Gastroesophageal sphincter (tissue), 4 donors: Measurements from ENCODE around the gene IFRD1. TPM values are rescaled to one million over a fixed set of nuclear protein-coding genes. Genes with fewer than 3 reads are reported as not detected.

Source experiments
- ATAC-seq: fragments of 150-250 bp; one replicate; pipeline ENCODE4 v1.9.1; 2016; ENCODE audit warnings: mild to moderate bottlenecking, moderate library complexity
- H3K27ac ChIP-seq, 4 donors: fragments of 200-600 bp; sonication (generic) in 3 of 4; 1 replicate in 3 of 4; 2 replicates in 1 of 4; pipeline ENCODE4 v1.5.1; 2016 to 2019
- H3K27me3 ChIP-seq: fragments of 200-600 bp; sonication (generic); one replicate; pipeline ENCODE4 v1.5.1; 2019
- H3K36me3 ChIP-seq, 2 donors: fragments of 200-600 bp; sonication (generic); one replicate each; pipeline ENCODE4 v1.5.1; 2019; ENCODE audit warnings: control low read depth in 1 of 2
- H3K4me1 ChIP-seq, 3 donors: fragments of 200-600 bp; sonication (generic); 1 replicate in 2 of 3; 2 replicates in 1 of 3; pipeline ENCODE4 v1.5.1; 2016 to 2019; ENCODE audit warnings: control low read depth in 2 of 3
- H3K4me3 ChIP-seq, 2 donors: fragments of 200-600 bp; sonication (generic); one replicate each; pipeline ENCODE4 v1.5.1; 2019; ENCODE audit warnings: mild to moderate bottlenecking in 1 of 2, moderate library complexity in 1 of 2
- H3K9me3 ChIP-seq, 3 donors: fragments of 200-600 bp; sonication (generic); one replicate each; pipeline ENCODE4 v1.5.1; 2017 to 2019; ENCODE audit warnings: control low read depth in 2 of 3
- CTCF ChIP-seq, 4 experiments: fragments of 200-600 bp in 2 of 4; fragments of 450-650 bp in 2 of 4; sonication (generic) in 1 of 4; IDR thresholded peaks; one replicate each; pipeline ENCODE4 v1.5.1; 2017 to 2019; ENCODE audit warnings: antibody characterized with exemption in 4 of 4, mild to moderate bottlenecking in 2 of 4, moderate library complexity in 2 of 4
- EP300 ChIP-seq: sonication (generic); formaldehyde crosslinking; IDR thresholded peaks from one replicate; pipeline ENCODE4 v1.6.1; 2017; ENCODE audit warnings: antibody characterized with exemption, mild to moderate bottlenecking
- POLR2A ChIP-seq, 2 donors: fragments of 450-650 bp; IDR thresholded peaks; one replicate each; pipeline ENCODE4 v1.6.1; 2017; ENCODE audit warnings: antibody characterized with exemption in 2 of 2, mild to moderate bottlenecking in 2 of 2, moderate library complexity in 1 of 2
- POLR2AphosphoS5 ChIP-seq: sonication (generic); formaldehyde crosslinking; IDR thresholded peaks from one replicate; pipeline ENCODE4 v1.6.1; 2017; ENCODE audit warnings: antibody characterized with exemption
- WGBS, 2 donors: methylation state at CpG; one replicate each; pipeline ENCODE4 v1.1.5; 2018; ENCODE audit warnings: low coverage in 1 of 2; 5-methylcytosine and 5-hydroxymethylcytosine counted together
- total RNA-seq, 4 donors: library from RNA; depleted of rRNA; stranded (reverse); fragments of >200 nt; gene quantifications; one replicate each; pipeline ENCODE4 v1.1.0, GENCODE V29; 2016

The IFRD1 gene
- total RNA-seq, 4 donors from 2014 or later = 36.8 to 78.3 (median 56.5) TPM

DNA sequence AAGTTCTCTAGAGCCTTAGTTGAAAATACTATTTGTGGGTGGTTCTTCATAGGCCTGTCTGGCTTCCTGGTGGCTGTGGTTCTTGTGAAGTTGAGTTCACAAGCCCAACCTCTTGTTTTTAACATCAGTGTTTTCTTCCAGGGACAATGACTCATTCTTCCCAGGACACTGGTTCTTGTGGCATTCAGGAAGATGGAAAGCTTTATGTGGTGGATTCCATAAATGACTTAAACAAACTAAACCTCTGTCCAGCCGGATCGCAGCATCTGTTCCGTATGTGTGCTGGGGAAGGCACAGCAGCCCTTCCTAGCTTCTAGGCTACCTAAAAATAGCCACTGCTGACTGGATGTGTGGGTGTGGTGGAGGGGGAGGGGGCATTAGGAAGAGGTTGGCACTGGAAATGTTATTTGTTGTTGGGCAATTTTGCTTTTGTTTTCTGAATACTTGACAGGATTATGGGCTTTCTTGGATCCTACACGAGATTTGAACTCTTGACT lies 34.5 kb downstream of the IFRD1 start:
- TF ChIP-seq POLR2AphosphoS5 = peak; percentile 54
- TF ChIP-seq CTCF (IDR thresholded peaks at IDR 0.05) = no peak
- H3K27me3 ChIP-seq = no peaks in the 10 kb centered on the region
- H3K36me3 ChIP-seq = peaks cover 0 to 3% of the 10 kb centered on the region in 2 donors
- 22% methylated on average over 3 of the region's 4 CpGs; no CpG with 5 or more reads in 1 of the 2 donors for WGBS, 2 donors
- H3K4me3 ChIP-seq = no peak overlapping the region
- H3K27ac ChIP-seq = peak overlapping the region in 3 of 4 donors; percentile 43 to 69 (median 65)
- peak; percentile 63 for ATAC-seq
- H3K4me1 ChIP-seq = peaks cover 14 to 47% (median 19%) of the 10 kb centered on the region in 3 donors
- H3K9me3 ChIP-seq = no peaks in the 10 kb centered on the region

DNA sequence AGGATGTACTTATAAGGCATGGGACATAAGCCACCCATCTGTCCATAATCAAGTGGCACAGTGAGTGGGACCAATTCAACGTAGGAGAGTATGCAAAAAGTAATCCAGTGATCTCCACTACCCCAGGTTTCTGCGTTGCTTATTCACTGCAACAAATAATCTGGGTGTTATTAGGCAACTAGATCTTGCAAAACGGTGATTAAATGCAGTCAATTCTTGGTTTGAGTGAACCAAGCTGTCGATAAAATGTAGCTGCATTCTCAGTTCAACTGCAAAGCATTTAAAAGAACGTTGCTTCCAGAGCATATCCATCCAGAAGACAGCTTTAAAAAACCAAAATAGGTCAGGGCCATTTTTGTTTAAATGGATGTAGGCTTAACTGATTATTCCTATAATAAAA lies 35.5 kb downstream of the IFRD1 start:
- peaks cover 14 to 43% (median 19%) of the 10 kb centered on the region in 3 donors for H3K4me1 ChIP-seq

DNA sequence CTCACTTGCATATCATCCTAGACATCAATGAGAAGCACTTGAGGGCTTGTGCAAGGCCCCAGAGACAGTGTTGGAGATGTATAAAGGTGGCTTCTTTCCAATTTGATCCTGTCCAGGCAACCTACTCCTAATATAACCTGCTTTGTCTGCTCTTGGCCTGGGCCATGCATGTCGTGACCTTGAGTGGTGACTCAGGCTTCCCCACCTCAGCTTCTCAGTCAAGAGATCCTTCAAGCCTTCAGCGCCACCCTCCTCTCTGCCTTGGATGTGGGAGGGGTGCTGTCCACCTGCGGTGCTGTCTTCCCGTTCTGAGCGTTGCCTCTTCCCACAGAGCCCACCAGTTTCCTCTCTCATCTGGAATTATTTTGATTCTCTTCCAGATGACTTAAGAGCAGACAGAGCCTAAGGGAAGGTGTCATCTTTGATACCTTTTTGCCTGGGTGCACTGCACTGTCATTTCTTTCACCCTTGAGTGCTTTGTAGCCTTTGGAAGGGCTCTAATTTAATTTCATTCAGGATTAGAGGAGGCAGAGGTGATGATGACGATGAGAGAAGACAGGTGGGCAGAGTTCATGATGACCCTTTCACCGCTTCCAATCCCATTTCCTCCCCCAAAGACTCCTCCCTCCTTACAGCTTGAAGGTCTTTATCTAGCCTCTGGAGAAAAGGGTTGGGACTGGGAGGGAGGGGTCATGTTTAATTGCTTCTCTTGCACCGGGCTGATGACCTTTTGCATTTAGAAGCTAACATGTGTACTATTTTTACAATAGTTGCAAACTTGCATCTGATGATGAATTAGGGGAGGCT lies 37.4 kb downstream of the IFRD1 start:
- H3K36me3 ChIP-seq = peaks cover 0 to 12% of the 10 kb centered on the region in 2 donors
- WGBS, 2 donors = 92 to 95% methylated on average over 3 to 6 of the region's 8 CpGs
- TF ChIP-seq POLR2A (IDR thresholded peaks at IDR 0.05) = no peak
- no peak for TF ChIP-seq CTCF (IDR thresholded peaks at IDR 0.05)
- no peak for TF ChIP-seq POLR2AphosphoS5
- no peak for TF ChIP-seq EP300
- H3K4me1 ChIP-seq = peaks cover 7 to 24% (median 8%) of the 10 kb centered on the region in 3 donors
- no peak for ATAC-seq
- no peaks in the 10 kb centered on the region for H3K9me3 ChIP-seq
- H3K4me3 ChIP-seq = no peak overlapping the region
- H3K27me3 ChIP-seq = no peaks in the 10 kb centered on the region
- H3K27ac ChIP-seq = peak overlapping the region in 1 of 4 donors; percentile 19

More for the DNA sequence above, 35.5 kb downstream of the IFRD1 start:
- TF ChIP-seq POLR2AphosphoS5 (peak; percentile 48), CTCF (IDR thresholded peaks at IDR 0.05) (no peak)
- H3K27ac ChIP-seq = peak overlapping the region in 1 of 4 donors; percentile 65
- H3K27me3 ChIP-seq = no peaks in the 10 kb centered on the region
- H3K9me3 ChIP-seq = no peaks in the 10 kb centered on the region
- no peak for ATAC-seq
- no peak overlapping the region for H3K4me3 ChIP-seq
- 54 to 58% methylated on average over 4 to 5 of the region's 5 CpGs for WGBS, 2 donors
- H3K36me3 ChIP-seq = peaks cover 0 to 12% of the 10 kb centered on the region in 2 donors

- ATAC-seq = no peak
- no peak for TF ChIP-seq POLR2A (IDR thresholded peaks at IDR 0.05)
- no peak for TF ChIP-seq CTCF (IDR thresholded peaks at IDR 0.05)
- TF ChIP-seq EP300 = no peak
- no peak for TF ChIP-seq POLR2AphosphoS5
- Histone ChIP-seq H3K36me3 (peaks cover 0 to 12% of the 10 kb centered on the region in 2 donors), H3K9me3 (no peaks in the 10 kb centered on the region), H3K4me1 (peaks cover 7 to 19% (median 8%) of the 10 kb centered on the region in 3 donors), H3K27me3 (no peaks in the 10 kb centered on the region), H3K27ac (no peak overlapping the region), H3K4me3 (no peak overlapping the region)
- 89 to 90% methylated on average over 4 of the region's 4 CpGs for WGBS, 2 donors
Measured at GRCh38 chr7:112488264-112488552, 37.9 kb downstream of the IFRD1 start.

DNA sequence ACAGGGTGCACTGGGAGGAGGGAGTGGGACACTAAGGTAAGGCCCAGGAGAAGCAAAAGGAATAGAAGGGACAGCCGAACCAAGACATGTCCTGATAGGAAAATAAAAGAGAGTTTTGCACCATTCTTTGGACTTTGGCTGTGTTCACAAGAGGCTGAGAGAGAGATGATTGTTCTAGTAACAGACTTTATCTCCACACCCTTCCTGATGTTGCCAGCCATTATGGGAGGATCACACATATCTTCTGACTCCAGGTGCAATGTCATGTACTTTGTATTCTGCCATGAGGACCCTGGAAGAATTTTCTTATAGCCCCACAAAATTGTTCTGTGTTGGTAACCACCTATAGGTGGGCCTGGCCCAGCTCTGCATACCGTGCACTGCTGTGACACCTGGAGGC lies 41.9 kb downstream of the IFRD1 start:
- no peak for ATAC-seq
- no peak for TF ChIP-seq POLR2AphosphoS5
- WGBS, 2 donors = 88 to 92% methylated on average over 1 of the region's 2 CpGs
- peaks cover 0 to 5% (median 0%) of the 10 kb centered on the region in 3 donors for H3K4me1 ChIP-seq
- H3K27ac ChIP-seq = no peak overlapping the region
- H3K4me3 ChIP-seq = no peak overlapping the region
- H3K36me3 ChIP-seq = peaks cover 0 to 12% of the 10 kb centered on the region in 2 donors
- H3K27me3 ChIP-seq = no peaks in the 10 kb centered on the region
- H3K9me3 ChIP-seq = no peaks in the 10 kb centered on the region
